Cardiac muscle cell (in vitro differentiated cells and primary cell): ENCODE data around the gene ADPRS. TPM values are rescaled to one million over a fixed set of nuclear protein-coding genes. Genes with fewer than 3 reads are reported as not detected.

ENCODE experiments used
- DNase-seq, 2 donors: peaks; one replicate each; pipeline versions ENCODE4 v3.0.0 to v3.0.0-alpha.2; 2010 to 2017; ENCODE audit warnings: low read depth in 1 of 2, low spot score in 1 of 2
- H3K27ac ChIP-seq: fragments of 200-600 bp; sonication (generic); 2 replicates; pipeline ENCODE4 v1.5.1; 2016
- H3K27me3 ChIP-seq: fragments of 200-600 bp; sonication (generic); 2 replicates; pipeline ENCODE4 v1.6.0; 2016; ENCODE audit warnings: control low read depth
- H3K36me3 ChIP-seq: fragments of 200-600 bp; sonication (generic); 2 replicates; pipeline ENCODE4 v1.5.1; 2016; ENCODE audit warnings: control low read depth
- H3K4me1 ChIP-seq: fragments of 200-600 bp; sonication (generic); 2 replicates; pipeline ENCODE4 v1.8.1; 2017; ENCODE audit warnings: low read depth, mild to moderate bottlenecking, mixed run types
- H3K4me3 ChIP-seq: fragments of 200-600 bp; sonication (generic); 2 replicates; pipeline ENCODE4 v1.5.1; 2016; ENCODE audit warnings: mild to moderate bottlenecking
- H3K9me3 ChIP-seq: fragments of 200-600 bp; sonication (generic); 2 replicates; pipeline ENCODE4 v1.5.1; 2017; ENCODE audit warnings: low read depth, mild to moderate bottlenecking, control low read depth
- polyA plus RNA-seq: library from polyadenylated mRNA; unstranded; fragments of >200 nt; fragmentation: Nextera tagmentation; extraction: Ambion mirVana; gene quantifications from 2 replicates; pipeline ENCODE4 v1.2.1, GENCODE V29; 2016
- total RNA-seq: library from RNA; depleted of rRNA; stranded (reverse); fragments of >200 nt; gene quantifications from 2 replicates; pipeline ENCODE4 v1.2.3, GENCODE V29; 2016
- TF ChIP-seq, protein P1 (sequence below): IDR thresholded peaks from 2 replicates; pipeline ENCODE4 v1.5.1; 2012; ENCODE audit warnings: low read depth, mild to moderate bottlenecking, low read length

ADPRS gene
- total and polyA plus RNA-seq, 2 experiments from 2014 or later: 59.7 to 68.4 TPM

DNA sequence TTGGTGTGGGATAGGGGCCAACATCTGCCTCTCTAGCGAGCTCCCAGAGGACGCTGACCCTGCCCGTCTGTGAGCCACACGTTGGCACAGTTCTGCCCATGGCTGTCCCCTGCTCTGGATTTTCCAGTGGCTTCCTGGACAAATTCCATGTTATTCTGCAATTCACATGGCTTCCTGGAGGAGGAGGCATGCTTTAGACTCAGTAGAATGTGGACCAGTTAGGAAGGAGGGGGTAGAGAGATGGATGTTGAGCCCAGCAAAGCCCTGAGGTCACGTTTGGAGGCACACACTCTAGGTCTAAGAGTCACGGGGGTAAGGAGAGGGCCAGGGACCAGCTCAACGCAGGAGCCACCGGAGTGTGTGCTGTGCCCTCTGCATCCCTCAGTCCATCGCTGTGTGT, 24.1 kb downstream of the ADPRS start:
- H3K27ac ChIP-seq: no peak overlapping the region
- H3K9me3 ChIP-seq: no peaks in the 10 kb centered on the region
- no peak overlapping the region for H3K4me3 ChIP-seq
- TF ChIP-seq, protein P1, sequence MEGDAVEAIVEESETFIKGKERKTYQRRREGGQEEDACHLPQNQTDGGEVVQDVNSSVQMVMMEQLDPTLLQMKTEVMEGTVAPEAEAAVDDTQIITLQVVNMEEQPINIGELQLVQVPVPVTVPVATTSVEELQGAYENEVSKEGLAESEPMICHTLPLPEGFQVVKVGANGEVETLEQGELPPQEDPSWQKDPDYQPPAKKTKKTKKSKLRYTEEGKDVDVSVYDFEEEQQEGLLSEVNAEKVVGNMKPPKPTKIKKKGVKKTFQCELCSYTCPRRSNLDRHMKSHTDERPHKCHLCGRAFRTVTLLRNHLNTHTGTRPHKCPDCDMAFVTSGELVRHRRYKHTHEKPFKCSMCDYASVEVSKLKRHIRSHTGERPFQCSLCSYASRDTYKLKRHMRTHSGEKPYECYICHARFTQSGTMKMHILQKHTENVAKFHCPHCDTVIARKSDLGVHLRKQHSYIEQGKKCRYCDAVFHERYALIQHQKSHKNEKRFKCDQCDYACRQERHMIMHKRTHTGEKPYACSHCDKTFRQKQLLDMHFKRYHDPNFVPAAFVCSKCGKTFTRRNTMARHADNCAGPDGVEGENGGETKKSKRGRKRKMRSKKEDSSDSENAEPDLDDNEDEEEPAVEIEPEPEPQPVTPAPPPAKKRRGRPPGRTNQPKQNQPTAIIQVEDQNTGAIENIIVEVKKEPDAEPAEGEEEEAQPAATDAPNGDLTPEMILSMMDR: no peak
- H3K36me3 ChIP-seq: no peaks in the 10 kb centered on the region
- H3K4me1 ChIP-seq: no peaks in the 10 kb centered on the region
- DNase-seq: no peak
- H3K27me3 ChIP-seq: no peaks in the 10 kb centered on the region

DNA sequence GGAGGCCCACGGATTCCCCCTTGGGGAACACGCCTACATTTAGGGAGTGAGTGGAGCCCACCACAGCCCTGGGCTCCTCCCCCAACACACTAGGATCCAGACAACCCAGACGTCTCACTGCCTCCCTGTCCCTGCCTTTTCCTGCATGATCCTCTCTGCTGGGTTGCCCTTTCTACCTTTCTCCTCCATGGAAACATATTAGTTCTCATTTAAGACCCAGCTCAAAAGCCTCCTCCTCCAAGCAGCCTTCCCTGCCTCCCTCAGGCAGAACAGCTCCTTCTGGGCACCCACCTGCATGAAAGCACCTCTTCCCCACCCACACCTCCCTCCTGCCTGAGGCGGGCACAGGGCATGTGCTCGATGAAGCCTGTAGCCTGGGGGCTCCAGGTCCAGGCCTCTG, 25.7 kb downstream of the ADPRS start:
- H3K27ac ChIP-seq: no peak overlapping the region
- H3K4me3 ChIP-seq: no peak overlapping the region
- H3K9me3 ChIP-seq: no peaks in the 10 kb centered on the region
- TF ChIP-seq, protein P1: no peak
- H3K4me1 ChIP-seq: no peaks in the 10 kb centered on the region
- no peak for DNase-seq
- H3K27me3 ChIP-seq: no peaks in the 10 kb centered on the region
- H3K36me3 ChIP-seq: no peaks in the 10 kb centered on the region

DNA sequence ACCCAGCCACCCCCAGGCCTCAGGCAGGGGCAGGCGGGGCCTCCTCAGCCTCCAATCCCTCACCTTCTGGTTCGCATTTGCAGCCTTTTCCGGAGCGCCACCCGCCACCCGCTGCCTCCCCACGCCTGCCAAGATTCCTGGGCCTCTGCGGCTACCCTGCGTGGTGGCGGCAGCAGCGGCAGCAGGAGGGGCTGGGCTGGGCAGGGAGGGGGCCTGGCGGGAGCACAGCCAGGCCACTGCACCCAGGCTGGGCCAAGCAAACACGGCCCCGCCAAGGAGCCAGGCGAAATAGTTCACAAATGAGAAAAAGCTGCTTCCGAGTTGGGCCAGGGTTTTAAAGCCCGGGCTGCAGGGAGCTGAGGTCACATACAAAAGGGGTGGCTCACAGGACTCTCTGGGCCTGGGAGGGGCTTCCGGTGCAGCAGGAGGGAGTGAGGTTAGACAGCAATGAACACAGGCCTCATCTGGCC, 26.5 kb downstream of the ADPRS start:
- TF ChIP-seq, protein P1: no peak
- Histone ChIP-seq H3K9me3 (no peaks in the 10 kb centered on the region), H3K4me3 (no peak overlapping the region), H3K27ac (no peak overlapping the region), H3K36me3 (no peaks in the 10 kb centered on the region), H3K4me1 (no peaks in the 10 kb centered on the region), H3K27me3 (no peaks in the 10 kb centered on the region)
- peak in 1 of 2 donors; percentile 74 for DNase-seq

DNA sequence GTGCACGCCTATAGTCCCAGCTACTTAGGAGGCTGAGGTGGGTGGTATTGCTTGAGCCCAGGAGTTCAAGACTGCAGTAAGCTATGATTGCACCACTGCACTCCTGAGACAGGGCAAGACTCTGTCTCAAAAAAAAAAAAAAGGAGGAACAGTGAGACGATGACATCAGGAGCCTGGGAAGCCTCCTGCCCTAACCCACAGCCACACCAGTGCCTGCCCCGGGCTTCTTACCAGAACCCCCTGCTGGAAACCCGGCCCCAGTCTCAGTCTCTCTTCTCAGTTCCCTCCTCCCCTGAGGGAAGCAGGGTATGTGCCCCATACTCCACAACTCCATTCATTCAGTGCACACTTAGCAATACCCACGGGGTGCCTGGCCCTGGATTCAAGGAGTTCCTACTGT, 27.2 kb downstream of the ADPRS start:
- H3K27me3 ChIP-seq: no peaks in the 10 kb centered on the region
- H3K36me3 ChIP-seq: no peaks in the 10 kb centered on the region
- peak in 1 of 2 donors; percentile 42 for DNase-seq
- no peaks in the 10 kb centered on the region for H3K4me1 ChIP-seq
- H3K9me3 ChIP-seq: no peaks in the 10 kb centered on the region
- no peak overlapping the region for H3K27ac ChIP-seq
- TF ChIP-seq, protein P1: no peak
- no peak overlapping the region for H3K4me3 ChIP-seq

DNA sequence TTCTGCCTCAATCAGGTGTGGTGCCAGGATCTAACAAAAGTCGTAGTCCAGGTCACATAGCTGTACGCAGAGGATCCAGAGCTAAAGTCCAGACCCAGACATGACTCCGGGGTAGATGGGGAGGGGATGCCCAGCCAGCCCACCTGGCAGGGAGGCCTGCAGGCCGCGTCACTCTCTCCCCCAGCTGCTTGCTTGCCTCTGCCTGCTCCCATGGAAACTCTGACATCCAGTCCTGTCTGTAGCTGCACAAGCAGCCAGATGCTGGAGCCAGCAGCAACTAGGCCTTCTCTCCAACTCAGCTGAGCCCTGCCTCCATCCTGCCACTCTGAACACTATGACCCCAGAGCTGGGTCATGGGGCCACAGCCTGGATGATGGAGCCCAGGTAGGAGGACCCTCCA, 28.2 kb downstream of the ADPRS start:
- Histone ChIP-seq H3K4me1 (no peaks in the 10 kb centered on the region), H3K4me3 (no peak overlapping the region), H3K9me3 (no peaks in the 10 kb centered on the region), H3K36me3 (no peaks in the 10 kb centered on the region), H3K27ac (no peak overlapping the region), H3K27me3 (peaks cover 3% of the 10 kb centered on the region)
- no peak for DNase-seq
- TF ChIP-seq, protein P1: no peak
